AG10803 (cell line): ENCODE results near the gene MBLAC2.
A peak's percentile ranks its signal among the peaks of the same experiment; 100 is the strongest.

Experiments used
- DNase-seq: peaks from one replicate; pipeline ENCODE4 v3.0.0; 2010; ENCODE audit warnings: low read depth
- H3K4me3 ChIP-seq: 2 replicates; pipeline ENCODE4 v1.5.1; 2011; ENCODE audit warnings: mild to moderate bottlenecking, low read length, control low read depth
- TF ChIP-seq, protein P1 (sequence below): conservative IDR thresholded peaks from 2 replicates; pipeline ENCODE4 v1.5.1; 2011; ENCODE audit warnings: mild to moderate bottlenecking, low read length, control low read depth, inconsistent platforms

MBLAC2 gene

DNA sequence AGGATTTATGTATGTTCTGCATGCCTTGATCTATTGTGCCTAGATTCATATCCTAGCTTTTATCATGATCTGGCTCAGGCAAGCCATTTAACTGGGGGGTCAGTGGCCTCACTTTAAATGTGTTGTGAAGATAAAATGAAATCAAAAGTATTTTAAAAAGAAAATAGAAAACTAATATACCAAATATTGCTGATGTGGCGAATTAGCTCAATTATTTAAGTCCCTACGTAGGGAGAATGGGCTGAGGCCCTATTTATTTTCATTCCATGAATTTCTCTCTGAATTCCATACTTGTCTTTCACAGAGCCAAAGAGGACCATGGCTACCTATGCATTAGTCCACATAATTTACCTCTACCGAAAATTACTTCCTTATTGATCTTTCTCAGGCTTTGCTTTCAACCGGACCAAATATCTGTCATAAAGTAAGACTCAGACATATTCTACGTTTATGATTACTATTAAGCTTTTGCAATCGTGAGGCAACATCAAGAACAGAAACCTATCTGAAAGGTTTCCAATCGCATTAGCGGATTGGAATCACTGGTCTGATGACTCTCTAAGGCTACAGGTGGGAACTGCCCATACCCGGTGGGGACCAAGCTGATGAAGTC lies 1.7 kb downstream of the MBLAC2 start:
- peak overlapping the region; percentile 91 for H3K4me3 ChIP-seq
- DNase-seq, result no peak
- TF ChIP-seq, protein P1, sequence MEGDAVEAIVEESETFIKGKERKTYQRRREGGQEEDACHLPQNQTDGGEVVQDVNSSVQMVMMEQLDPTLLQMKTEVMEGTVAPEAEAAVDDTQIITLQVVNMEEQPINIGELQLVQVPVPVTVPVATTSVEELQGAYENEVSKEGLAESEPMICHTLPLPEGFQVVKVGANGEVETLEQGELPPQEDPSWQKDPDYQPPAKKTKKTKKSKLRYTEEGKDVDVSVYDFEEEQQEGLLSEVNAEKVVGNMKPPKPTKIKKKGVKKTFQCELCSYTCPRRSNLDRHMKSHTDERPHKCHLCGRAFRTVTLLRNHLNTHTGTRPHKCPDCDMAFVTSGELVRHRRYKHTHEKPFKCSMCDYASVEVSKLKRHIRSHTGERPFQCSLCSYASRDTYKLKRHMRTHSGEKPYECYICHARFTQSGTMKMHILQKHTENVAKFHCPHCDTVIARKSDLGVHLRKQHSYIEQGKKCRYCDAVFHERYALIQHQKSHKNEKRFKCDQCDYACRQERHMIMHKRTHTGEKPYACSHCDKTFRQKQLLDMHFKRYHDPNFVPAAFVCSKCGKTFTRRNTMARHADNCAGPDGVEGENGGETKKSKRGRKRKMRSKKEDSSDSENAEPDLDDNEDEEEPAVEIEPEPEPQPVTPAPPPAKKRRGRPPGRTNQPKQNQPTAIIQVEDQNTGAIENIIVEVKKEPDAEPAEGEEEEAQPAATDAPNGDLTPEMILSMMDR, result no peak

- TF ChIP-seq, protein P1, result no peak
- no peak for DNase-seq
- no peak overlapping the region for H3K4me3 ChIP-seq
These were observed 13.3 kb downstream of the MBLAC2 start for GRCh38 chr5:90461288-90461687.

DNA sequence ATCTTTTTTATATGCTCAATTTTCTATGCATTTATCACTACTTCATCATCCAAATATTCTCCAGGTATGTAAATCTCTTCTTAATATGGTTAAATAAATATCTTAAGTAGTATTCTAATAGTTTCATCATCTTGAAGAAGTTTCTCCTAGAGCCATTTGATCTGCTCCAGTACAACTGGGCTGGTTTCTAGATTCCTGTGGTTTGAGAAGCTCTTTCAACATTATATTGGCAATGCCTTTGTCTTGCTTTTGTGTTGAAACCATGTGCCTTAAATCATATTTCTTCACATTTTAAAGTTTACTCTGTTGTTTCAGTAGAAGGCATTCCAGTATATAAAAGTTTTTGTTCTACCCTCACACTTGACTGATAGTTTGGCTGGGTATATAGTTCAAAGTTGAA lies 27.6 kb downstream of the MBLAC2 start:
- H3K4me3 ChIP-seq, result no peak overlapping the region
- TF ChIP-seq, protein P1, result no peak
- peak; percentile 87 for DNase-seq

GRCh38 chr5:90440644-90441043 lies 33.9 kb downstream of the MBLAC2 start:
- no peak overlapping the region for H3K4me3 ChIP-seq
- DNase-seq, result no peak
- TF ChIP-seq, protein P1, result no peak

DNA sequence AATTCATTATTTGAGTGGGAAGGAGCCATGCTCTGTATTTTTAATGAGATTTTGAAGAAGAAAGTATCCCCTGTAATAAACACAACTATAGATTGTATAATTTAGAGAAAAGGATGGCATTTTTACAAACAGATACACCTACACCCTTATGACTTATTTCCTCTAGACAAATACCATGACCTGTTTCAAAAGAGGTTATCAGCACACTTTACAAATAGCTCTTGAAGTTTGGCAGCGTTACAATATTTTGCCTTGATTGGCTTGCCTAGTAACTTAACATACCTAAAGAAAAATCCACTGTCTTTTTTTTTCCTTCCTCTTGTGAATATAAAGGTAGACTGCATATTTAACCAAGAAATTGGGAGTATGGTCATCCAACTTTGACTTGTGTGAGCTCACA lies 36.5 kb downstream of the MBLAC2 start:
- TF ChIP-seq, protein P1, result no peak

GRCh38 chr5:90437663-90438062 lies 36.9 kb downstream of the MBLAC2 start:
- no peak overlapping the region for H3K4me3 ChIP-seq
- no peak for DNase-seq
- TF ChIP-seq, protein P1, result no peak

More for the DNA sequence above, 36.5 kb downstream of the MBLAC2 start:
- no peak overlapping the region for H3K4me3 ChIP-seq
- DNase-seq, result no peak

DNA sequence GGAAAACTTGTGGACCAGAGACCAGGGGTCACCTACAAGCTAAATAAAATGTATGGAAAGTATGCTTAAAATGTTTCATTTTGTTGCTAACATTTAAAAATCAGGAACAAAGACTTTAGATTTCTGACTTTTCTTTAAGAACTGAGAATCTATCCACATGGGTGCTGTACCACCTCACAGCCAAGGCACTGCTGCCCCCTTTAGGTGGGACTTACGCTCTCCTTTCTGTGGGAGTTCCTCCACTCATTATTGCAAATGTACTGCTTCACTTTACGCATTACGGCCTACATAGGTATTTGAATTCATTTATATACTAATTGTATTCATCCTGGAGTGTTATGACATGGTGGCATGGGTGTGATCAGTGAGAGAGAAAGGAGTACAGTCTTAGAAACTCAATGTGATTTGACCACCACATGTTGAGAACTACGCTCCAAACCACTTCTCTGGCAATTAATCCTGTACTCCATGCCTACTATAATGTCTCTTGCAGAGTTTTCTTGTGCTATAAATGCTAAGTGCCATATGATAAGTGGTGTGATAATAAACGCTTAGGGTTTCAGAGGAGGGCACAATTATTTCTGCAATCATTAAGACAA lies 40.4 kb downstream of the MBLAC2 start:
- no peak overlapping the region for H3K4me3 ChIP-seq
- DNase-seq, result peak; percentile 35
- TF ChIP-seq, protein P1, result peak; percentile 74
